ENCODE results near the gene EMC6.

The EMC6 gene

GRCh38 chr17:3710951-3711383 lies 42.4 kb downstream of the EMC6 start:
- peak; percentile 79 for DNase-seq (ENCODE audit: low read depth)

GRCh38 chr17:3712811-3713463 lies 44.3 kb downstream of the EMC6 start:
- no peak for DNase-seq (ENCODE audit: low read depth)

GRCh38 chr17:3715296-3715695 lies 46.7 kb downstream of the EMC6 start:
- no peak for DNase-seq (ENCODE audit: low read depth)

GRCh38 chr17:3718201-3718600 lies 49.6 kb downstream of the EMC6 start:
- no peak for DNase-seq (ENCODE audit: low read depth)

DNA sequence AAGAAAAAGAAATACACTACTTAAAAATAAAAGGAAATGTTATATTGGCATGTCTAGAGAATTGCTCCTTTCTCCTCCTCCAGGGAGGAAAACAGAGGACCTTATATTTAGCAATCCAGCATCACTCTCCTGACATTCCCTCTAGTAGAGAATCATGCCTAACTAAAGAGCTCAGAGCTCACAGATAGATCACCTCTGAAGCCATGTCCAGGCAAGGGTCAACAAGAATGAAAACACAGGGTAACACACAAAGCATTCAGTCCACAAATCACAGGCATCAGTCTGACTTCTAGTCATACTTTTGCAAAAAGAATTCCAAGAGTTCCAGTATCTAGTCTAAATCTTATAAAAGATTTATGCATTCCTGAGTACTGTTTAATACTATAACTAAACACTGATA lies 50.7 kb downstream of the EMC6 start:
- DNase-seq (ENCODE audit: low read depth) = no peak

Measured in ELR (cell line).